Kidney (tissue), 14 donors: ENCODE results near the gene HOXA7. TPM values are rescaled to one million over a fixed set of nuclear protein-coding genes. Genes with fewer than 3 reads are reported as not detected.

Experiments used
- DNase-seq, 5 donors: peaks; one replicate each; pipeline ENCODE4 v3.0.0-alpha.2; 2013 to 2020
- FAIRE-seq: peaks from 2 replicates; lab custom pipeline; 2012; peaks lifted over from hg19 to GRCh38; lab: Jason Lieb, UNC
- H3K27ac ChIP-seq, 2 donors: one replicate each; pipeline ENCODE4 v1.7.0; 2013; ENCODE audit warnings: low read depth in 2 of 2, low read length in 2 of 2, inconsistent platforms in 1 of 2
- H3K27me3 ChIP-seq: one replicate; pipeline ENCODE4 v1.7.1; 2013; ENCODE audit warnings: low read length, inconsistent platforms; ENCODE audit not compliant: control insufficient read depth, insufficient read depth
- H3K36me3 ChIP-seq, 3 donors: one replicate each; pipeline versions ENCODE4 v1.7.0 to v1.7.1; 2013; ENCODE audit warnings: low read length in 3 of 3, control low read depth in 1 of 3, inconsistent platforms in 1 of 3; ENCODE audit not compliant: insufficient read depth in 3 of 3, control insufficient read depth in 2 of 3
- H3K4me1 ChIP-seq, 3 donors: one replicate each; pipeline versions ENCODE4 v1.7.0 to v1.7.1; 2013; ENCODE audit warnings: low read length in 3 of 3, inconsistent platforms in 1 of 3, low read depth in 1 of 3; ENCODE audit not compliant: control insufficient read depth in 2 of 3, insufficient read depth in 2 of 3
- H3K4me3 ChIP-seq, 3 donors: one replicate each; pipeline versions ENCODE4 v1.7.0 to v1.8.1; 2013; ENCODE audit warnings: low read length in 3 of 3, control low read depth in 1 of 3, inconsistent platforms in 1 of 3
- H3K9ac ChIP-seq, 3 donors: one replicate each; pipeline versions ENCODE4 v1.7.0 to v1.7.1; 2013; ENCODE audit warnings: low read length in 3 of 3, control low read depth in 1 of 3, inconsistent platforms in 1 of 3
- H3K9me3 ChIP-seq, 3 donors: one replicate each; pipeline versions ENCODE4 v1.7.0 to v1.7.1; 2013; ENCODE audit warnings: low read length in 3 of 3, control low read depth in 1 of 3, inconsistent platforms in 1 of 3; ENCODE audit not compliant: control insufficient read depth in 2 of 3, insufficient read depth in 1 of 3
- CTCF ChIP-seq: IDR thresholded peaks from 3 replicates; pipeline ENCODE4 v1.5.1; 2012; ENCODE audit warnings: mild to moderate bottlenecking, moderate library complexity, borderline replicate concordance; ENCODE audit not compliant: insufficient read depth; ENCODE audit errors: extremely low read depth
- intact Hi-C: fragments of 100-400 bp; cut with DNase I; formaldehyde crosslinking; loops from one replicate; pipeline ENCODE4 v1.11.1; 2022
- polyA plus RNA-seq: library from polyadenylated mRNA; stranded (reverse); fragments of 350-450 nt; fragmentation: Illumina TruSeq; extraction: RNeasy Lipid Tissue Mini Kit (QIAGEN cat#74804); gene quantifications from one replicate; pipeline ENCODE4 v1.2.3, GENCODE V29; 2014; ENCODE audit warnings: low read depth, low replicate concordance; ENCODE audit not compliant: insufficient read depth
- total RNA-seq: library from RNA; stranded (reverse); fragmentation: NEBNext Ultra II Directional; extraction: Animal tissue kit (Norgen Biotek cat#: 25700); gene quantifications from one replicate; pipeline ENCODE4 v1.2.1, GENCODE V29; 2021
- donor health status: control.
- donor health status: control.
- donor health status: control.
- donor health status: control.
- donor health status: control.
- donor health status: DM: yes; HTN: yes; CAD: no.
- donor health status: Normal renal cell carcinoma (clear cell type).

The HOXA7 gene
- total and polyA plus RNA-seq, 2 donors from 2014 or later, result 23.8 to 31.3 TPM

GRCh38 chr7:27139334-27140125 is 16.9 kb downstream of the HOXA7 start:
- Histone ChIP-seq H3K9me3 (no peaks in the 10 kb centered on the region), H3K36me3 (peaks cover 2 to 16% (median 7%) of the 10 kb centered on the region in 3 donors), H3K4me1 (peaks cover 9 to 31% (median 13%) of the 10 kb centered on the region in 3 donors), H3K4me3 (peak overlapping the region; percentile 38 to 89 (median 45)), H3K27ac (peak overlapping the region; percentile 76 to 97), H3K27me3 (no peaks in the 10 kb centered on the region), H3K9ac (peak overlapping the region; percentile 61 to 97 (median 64))
- DNase-seq (peak in 3 of 5 donors; percentile 69 to 87 (median 79)), FAIRE-seq (no peak)
- intact Hi-C loops, result no loop called here
- TF ChIP-seq CTCF, result no peak

DNA sequence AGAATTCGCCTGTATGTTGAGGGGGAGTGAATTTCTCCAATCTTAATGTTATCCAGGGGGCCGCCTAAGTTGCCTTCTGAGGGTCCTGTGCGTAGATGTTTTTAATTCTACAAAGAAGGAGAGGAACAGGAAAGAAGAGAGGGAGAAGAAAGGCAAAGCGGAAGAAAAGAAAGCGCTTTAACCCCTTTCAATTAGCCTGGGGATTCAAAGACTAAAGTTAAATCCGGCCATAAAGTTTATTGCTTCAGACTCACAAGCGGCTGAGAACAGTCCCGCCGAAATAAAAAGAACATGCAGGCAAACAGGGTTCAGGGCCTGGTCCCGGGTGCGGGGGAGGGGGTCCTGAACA is 17.5 kb downstream of the HOXA7 start:
- Histone ChIP-seq H3K36me3 (peaks cover 2 to 16% (median 7%) of the 10 kb centered on the region in 3 donors), H3K4me1 (peaks cover 9 to 33% (median 16%) of the 10 kb centered on the region in 3 donors), H3K9me3 (no peaks in the 10 kb centered on the region), H3K27me3 (no peaks in the 10 kb centered on the region), H3K9ac (peak overlapping the region; percentile 15 to 97 (median 28)), H3K4me3 (peak overlapping the region in 2 of 3 donors; percentile 37 to 89), H3K27ac (peak overlapping the region; percentile 76 to 97)
- intact Hi-C loops, result no loop called here
- DNase-seq, result peak in 1 of 5 donors; percentile 79
- no peak for FAIRE-seq
- no peak for TF ChIP-seq CTCF

DNA sequence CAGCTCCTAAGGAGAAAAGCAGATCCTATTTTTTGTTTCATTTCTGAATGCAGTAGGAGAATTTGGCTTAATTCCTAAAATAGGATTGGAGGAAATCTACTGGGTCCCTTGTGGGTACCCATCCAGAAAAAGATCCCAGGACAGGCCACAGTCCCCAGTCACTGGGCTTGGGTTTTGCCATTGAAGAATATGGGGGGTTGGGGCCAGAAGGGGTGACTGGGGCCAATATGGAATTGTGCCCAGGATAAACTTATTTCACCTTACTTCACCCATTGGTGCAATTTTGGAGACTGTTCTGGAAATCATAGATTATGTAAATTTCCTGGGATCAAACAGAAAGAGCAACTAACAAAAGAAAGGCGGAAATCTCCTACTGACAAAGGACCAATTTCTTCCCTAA is 18.0 kb downstream of the HOXA7 start:
- H3K9me3 ChIP-seq, result no peaks in the 10 kb centered on the region
- H3K27ac ChIP-seq, result peak overlapping the region; percentile 76 to 97
- no peaks in the 10 kb centered on the region for H3K27me3 ChIP-seq
- peaks cover 2 to 16% (median 7%) of the 10 kb centered on the region in 3 donors for H3K36me3 ChIP-seq
- H3K9ac ChIP-seq, result peak overlapping the region; percentile 15 to 97 (median 41)
- peak overlapping the region in 1 of 3 donors; percentile 89 for H3K4me3 ChIP-seq
- DNase-seq (peak in 1 of 5 donors; percentile 51), FAIRE-seq (no peak)
- intact Hi-C loops, result no loop called here
- no peak for TF ChIP-seq CTCF
- H3K4me1 ChIP-seq, result peaks cover 9 to 37% (median 20%) of the 10 kb centered on the region in 3 donors
